ENCODE measurements around the gene INPP5E. TPM values are rescaled to one million over a fixed set of nuclear protein-coding genes. Genes with fewer than 3 reads are reported as not detected.

The INPP5E gene
- total RNA-seq, 2 experiments from 2014 or later: 17.2 to 19.4 TPM

GRCh38 chr9:136379891-136380290 lies 59.8 kb downstream of the INPP5E start:
- Histone ChIP-seq H3K36me3 (ENCODE audit: insufficient read depth, low read length) (peaks cover 36% of the 10 kb centered on the region), H3K27me3 (ENCODE audit: control insufficient read depth in 1 of 2, insufficient read depth in 2 of 2, low read length in 2 of 2) (no peaks in the 10 kb centered on the region), H3K27ac (ENCODE audit: low read depth in 1 of 2, low read length in 2 of 2) (no peak overlapping the region), H3K4me1 (ENCODE audit: insufficient read depth, low read length) (peaks cover 9% of the 10 kb centered on the region), H3K9me3 (ENCODE audit: control insufficient read depth in 1 of 2, insufficient read depth in 1 of 2, low read length in 2 of 2) (no peaks in the 10 kb centered on the region), H3K4me3 (ENCODE audit: low read length) (no peak overlapping the region)
- ChIA-PET POLR2A (no interaction called here), CTCF (no interaction called here)
- intact Hi-C loops (cut with DNase I, micrococcal nuclease): no loop called here
- Mint-ChIP-seq H3K9me3 (no peaks in the 10 kb centered on the region), H3K27me3 (no peaks in the 10 kb centered on the region), H3K36me3 (ENCODE audit: low read depth) (peaks cover 16% of the 10 kb centered on the region), H3K4me3 (no peak overlapping the region), H3K27ac (no peak overlapping the region), H3K4me1 (ENCODE audit: low read depth) (peaks cover 5% of the 10 kb centered on the region)
- DNase-seq (no peak), ATAC-seq (ENCODE audit: poor library complexity) (no peak)
- TF ChIP-seq, protein P1, sequence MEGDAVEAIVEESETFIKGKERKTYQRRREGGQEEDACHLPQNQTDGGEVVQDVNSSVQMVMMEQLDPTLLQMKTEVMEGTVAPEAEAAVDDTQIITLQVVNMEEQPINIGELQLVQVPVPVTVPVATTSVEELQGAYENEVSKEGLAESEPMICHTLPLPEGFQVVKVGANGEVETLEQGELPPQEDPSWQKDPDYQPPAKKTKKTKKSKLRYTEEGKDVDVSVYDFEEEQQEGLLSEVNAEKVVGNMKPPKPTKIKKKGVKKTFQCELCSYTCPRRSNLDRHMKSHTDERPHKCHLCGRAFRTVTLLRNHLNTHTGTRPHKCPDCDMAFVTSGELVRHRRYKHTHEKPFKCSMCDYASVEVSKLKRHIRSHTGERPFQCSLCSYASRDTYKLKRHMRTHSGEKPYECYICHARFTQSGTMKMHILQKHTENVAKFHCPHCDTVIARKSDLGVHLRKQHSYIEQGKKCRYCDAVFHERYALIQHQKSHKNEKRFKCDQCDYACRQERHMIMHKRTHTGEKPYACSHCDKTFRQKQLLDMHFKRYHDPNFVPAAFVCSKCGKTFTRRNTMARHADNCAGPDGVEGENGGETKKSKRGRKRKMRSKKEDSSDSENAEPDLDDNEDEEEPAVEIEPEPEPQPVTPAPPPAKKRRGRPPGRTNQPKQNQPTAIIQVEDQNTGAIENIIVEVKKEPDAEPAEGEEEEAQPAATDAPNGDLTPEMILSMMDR (IDR thresholded peaks at IDR 0.05): no peak

DNA sequence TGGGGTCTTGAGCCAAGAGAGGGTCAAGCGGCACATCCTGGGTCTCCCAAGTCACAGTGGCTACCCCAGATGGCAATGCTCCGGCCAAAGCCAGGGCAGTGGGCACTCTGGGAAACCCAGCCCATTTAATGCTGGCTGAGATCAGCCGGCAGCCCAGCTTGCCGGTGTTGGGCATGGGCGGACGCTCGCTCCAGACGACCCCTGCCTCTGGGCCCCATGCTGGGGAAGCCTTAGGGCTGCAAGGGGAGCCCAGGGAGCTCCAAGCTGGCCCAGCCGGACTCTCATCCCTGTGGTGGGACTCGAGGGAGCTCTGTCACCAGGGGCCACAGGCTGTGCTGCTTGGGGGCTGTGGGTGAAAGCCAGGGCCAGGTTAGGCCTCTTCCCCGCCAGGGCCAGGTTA lies 60.2 kb downstream of the INPP5E start:
- H3K36me3 Mint-ChIP-seq (ENCODE audit: low read depth): peaks cover 11% of the 10 kb centered on the region
- DNase-seq (no peak), ATAC-seq (ENCODE audit: poor library complexity) (no peak)
- Histone ChIP-seq H3K9me3 (ENCODE audit: control insufficient read depth in 1 of 2, insufficient read depth in 1 of 2, low read length in 2 of 2) (no peaks in the 10 kb centered on the region), H3K27me3 (ENCODE audit: control insufficient read depth in 1 of 2, insufficient read depth in 2 of 2, low read length in 2 of 2) (no peaks in the 10 kb centered on the region), H3K4me3 (ENCODE audit: low read length) (no peak overlapping the region), H3K4me1 (ENCODE audit: insufficient read depth, low read length) (peaks cover 5% of the 10 kb centered on the region), H3K27ac (ENCODE audit: low read depth in 1 of 2, low read length in 2 of 2) (no peak overlapping the region), H3K36me3 (ENCODE audit: insufficient read depth, low read length) (peaks cover 36% of the 10 kb centered on the region)
- intact Hi-C loops (cut with DNase I, micrococcal nuclease): no loop called here
- TF ChIP-seq, protein P1 (IDR thresholded peaks at IDR 0.05): no peak
- no peaks in the 10 kb centered on the region for H3K27me3 Mint-ChIP-seq
- no peak overlapping the region for H3K27ac Mint-ChIP-seq
- POLR2A ChIA-PET: no interaction called here
- H3K9me3 Mint-ChIP-seq: no peaks in the 10 kb centered on the region
- CTCF ChIA-PET: no interaction called here
- no peak overlapping the region for H3K4me3 Mint-ChIP-seq
- no peaks in the 10 kb centered on the region for H3K4me1 Mint-ChIP-seq (ENCODE audit: low read depth)

- no peak for DNase-seq
- H3K4me3 Mint-ChIP-seq: no peak overlapping the region
- no peak overlapping the region for H3K27ac Mint-ChIP-seq
- peaks cover 36% of the 10 kb centered on the region for H3K36me3 ChIP-seq (ENCODE audit: insufficient read depth, low read length)
- ChIA-PET CTCF (no interaction called here), POLR2A (no interaction called here)
- TF ChIP-seq, protein P1 (IDR thresholded peaks at IDR 0.05): no peak
- H3K27me3 ChIP-seq (ENCODE audit: control insufficient read depth in 1 of 2, insufficient read depth in 2 of 2, low read length in 2 of 2): no peaks in the 10 kb centered on the region
- no peaks in the 10 kb centered on the region for H3K9me3 Mint-ChIP-seq
- H3K36me3 Mint-ChIP-seq (ENCODE audit: low read depth): peaks cover 7% of the 10 kb centered on the region
- no peaks in the 10 kb centered on the region for H3K4me1 Mint-ChIP-seq (ENCODE audit: low read depth)
- ATAC-seq (ENCODE audit: poor library complexity): no peak
- peaks cover under 1% of the 10 kb centered on the region for H3K4me1 ChIP-seq (ENCODE audit: insufficient read depth, low read length)
- H3K27ac ChIP-seq (ENCODE audit: low read depth in 1 of 2, low read length in 2 of 2): no peak overlapping the region
- H3K9me3 ChIP-seq (ENCODE audit: control insufficient read depth in 1 of 2, insufficient read depth in 1 of 2, low read length in 2 of 2): no peaks in the 10 kb centered on the region
- intact Hi-C loops (cut with DNase I, micrococcal nuclease): no loop called here
- no peaks in the 10 kb centered on the region for H3K27me3 Mint-ChIP-seq
- H3K4me3 ChIP-seq (ENCODE audit: low read length): no peak overlapping the region
Observed at GRCh38 chr9:136379003-136379287, 60.7 kb downstream of the INPP5E start.

Other genes starting within 250 kb of the INPP5E start
- gene LHX3, start 234.7 kb downstream of the INPP5E start, total RNA-seq: under 1 TPM; 0.11 to 0.16 TPM
- 10 to 100 TPM; 14.4 TPM for gene QSOX2, start 194.0 kb downstream of the INPP5E start, total RNA-seq
- not detected for gene CCDC187, start 135.8 kb downstream of the INPP5E start, total RNA-seq
- gene GPSM1, start 112.3 kb downstream of the INPP5E start, total RNA-seq: 1 to 10 TPM; 7.7 to 8.6 TPM
- 10 to 100 TPM; 15.4 to 17.0 TPM for gene DNLZ, start 76.1 kb downstream of the INPP5E start, total RNA-seq
- gene CARD9, start 66.2 kb downstream of the INPP5E start, total RNA-seq: under 1 TPM; 0.36 to 0.64 TPM
- 1 to 10 TPM; 7.7 to 8.0 TPM for gene SNAPC4, start 39.7 kb downstream of the INPP5E start, total RNA-seq
- 10 to 100 TPM; 37.7 to 43.2 TPM for gene ENTR1, start 29.2 kb downstream of the INPP5E start, total RNA-seq
- gene PMPCA, start 29.2 kb downstream of the INPP5E start, total RNA-seq: 100 to 1,000 TPM; 107 to 109 TPM
- 10 to 100 TPM; 73.0 to 75.0 TPM for gene SEC16A, start 43.2 kb upstream of the INPP5E start, total RNA-seq
- 10 to 100 TPM; 30.8 to 34.2 TPM for gene NOTCH1, start 106.2 kb upstream of the INPP5E start, total RNA-seq
- not detected for gene EGFL7, start 223.1 kb upstream of the INPP5E start, total RNA-seq
- gene AGPAT2, start 247.6 kb upstream of the INPP5E start, total RNA-seq: 1 to 10 TPM; 3.6 to 4.0 TPM